GM19099 (cell line): Measurements from ENCODE around the gene CLEC11A.
"Not testable (repeated sequence)": the region's sequence is repeated elsewhere in the genome, so short reads cannot be mapped to it uniquely, and the experiment has no call there.

Source experiments
- POLR2A ChIP-seq: IDR thresholded peaks from 3 replicates; pipeline ENCODE4 v1.6.1; 2011; ENCODE audit warnings: low read depth; ENCODE audit not compliant: insufficient read length; ENCODE audit errors: extremely low read depth

The CLEC11A gene

DNA sequence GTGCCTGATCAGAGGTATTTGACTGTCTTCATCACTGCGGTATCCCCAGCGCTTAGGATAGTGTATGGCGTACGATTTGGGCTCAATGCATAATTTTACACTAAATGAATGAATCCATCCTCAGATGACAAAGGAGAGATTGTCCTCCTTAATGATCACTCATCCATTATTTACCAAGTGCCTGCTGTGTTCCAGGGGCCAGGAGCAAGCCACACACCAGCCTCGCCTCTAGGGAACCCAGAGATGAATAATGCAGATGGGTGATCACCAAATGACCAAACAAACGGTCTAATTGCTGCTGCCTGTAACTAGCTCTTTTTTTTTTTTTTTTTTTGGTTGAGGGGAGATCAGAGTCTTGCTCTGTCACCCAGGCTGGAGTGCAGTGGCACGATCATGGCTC, 41.2 kb downstream of the CLEC11A start:
- TF ChIP-seq POLR2A, result no peak

DNA sequence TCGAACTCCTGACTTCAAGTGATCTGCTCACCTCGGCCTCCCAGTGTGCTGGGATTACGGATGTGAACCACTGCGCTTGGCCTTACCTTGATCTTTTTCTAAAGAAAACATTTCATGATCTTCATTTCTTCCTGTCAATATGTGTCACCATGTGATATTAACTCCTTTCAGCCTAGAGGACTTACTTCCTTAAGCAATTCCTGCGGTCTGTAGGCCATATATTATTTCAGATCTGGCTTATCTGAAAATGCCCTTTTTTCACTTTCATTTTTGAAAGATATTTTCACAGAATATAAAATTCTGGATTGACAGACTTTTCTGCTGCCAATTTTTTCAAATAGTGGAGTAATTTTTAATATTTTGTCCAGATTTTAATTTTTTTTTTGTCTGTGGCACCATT, 45.1 kb downstream of the CLEC11A start:
- TF ChIP-seq POLR2A, result no peak

GRCh38 chr19:50770164-50770563, 47.0 kb downstream of the CLEC11A start, which contains the start of gene GPR32:
Gene GPR32, plus strand, starts transcription at chr19:50770464. Its CDS starts 137 bp downstream, at chr19:50770601.
- not testable (repeated sequence) for TF ChIP-seq POLR2A

GRCh38 chr19:50770888-50771287, 47.7 kb downstream of the CLEC11A start:
- no peak for TF ChIP-seq POLR2A

GRCh38 chr19:50772476-50772875, 49.3 kb downstream of the CLEC11A start:
- TF ChIP-seq POLR2A, result no peak
